SK-N-SH (cell line): Measurements from ENCODE around the gene ENTPD7. TPM values are rescaled to one million over a fixed set of nuclear protein-coding genes. Genes with fewer than 3 reads are reported as not detected.

Experiments
- CTCF ChIA-PET: fragments of 300-600, 350-600 bp; formaldehyde crosslinking; extraction: SDS; loops from one replicate; lab custom pipeline; 2021; lab: Yijun Ruan, JAX
- POLR2A ChIA-PET: fragments of 350-600 bp; sonication (Branson Sonifier 250); formaldehyde crosslinking; extraction: SDS; loops from one replicate; lab custom pipeline; 2020; ENCODE audit warnings: antibody characterized with exemption, inconsistent platforms; lab: Yijun Ruan, JAX
- DNase-seq: peaks from one replicate; pipeline ENCODE4 v3.0.0; 2012
- H2AFZ ChIP-seq: fragments of 200-600 bp; sonication (generic); 2 replicates; pipeline ENCODE4 v1.8.1; 2016; ENCODE audit warnings: antibody characterized with exemption, mild to moderate bottlenecking, low read depth
- H3F3A ChIP-seq: fragments of 200-600 bp; sonication (generic); replicated peaks from 2 replicates; pipeline ENCODE3; 2016; ENCODE audit warnings: antibody characterized with exemption, mild to moderate bottlenecking; ENCODE audit not compliant: insufficient read depth
- H3K27ac ChIP-seq, 2 experiments: fragments of 200-500 bp in 1 of 2; fragments of 200-600 bp in 1 of 2; sonication (Bioruptor generic) in 1 of 2; sonication (generic), shearing (Covaris generic) in 1 of 2; 2 replicates each; pipeline versions ENCODE4 v1.5.1 to v1.6.1; 2014 to 2016; ENCODE audit warnings: low read depth in 2 of 2, inconsistent platforms in 1 of 2, low read length in 1 of 2, mild to moderate bottlenecking in 1 of 2, mixed read lengths in 1 of 2
- H3K27me3 ChIP-seq: fragments of 200-600 bp; sonication (generic), shearing (Covaris generic); 2 replicates; pipeline ENCODE4 v1.6.1; 2016; ENCODE audit warnings: mixed run types; ENCODE audit not compliant: insufficient read depth
- H3K36me3 ChIP-seq, 2 experiments: fragments of 200-500 bp in 1 of 2; fragments of 200-600 bp in 1 of 2; sonication (Bioruptor generic) in 1 of 2; sonication (generic) in 1 of 2; replicated peaks in 1 of 2; 2 replicates each; pipeline versions ENCODE3 to v1.5.1; 2014 to 2016; ENCODE audit warnings: low read length in 1 of 2, mild to moderate bottlenecking in 1 of 2; ENCODE audit not compliant: insufficient read depth in 2 of 2, control insufficient read depth in 1 of 2
- H3K4me1 ChIP-seq, 2 experiments: fragments of 200-500 bp in 1 of 2; fragments of 200-600 bp in 1 of 2; sonication (Bioruptor generic) in 1 of 2; sonication (generic), shearing (Covaris generic) in 1 of 2; 2 replicates each; pipeline versions ENCODE4 v1.5.1 to v1.6.1; 2014 to 2016; ENCODE audit warnings: low read depth in 1 of 2, low read length in 1 of 2, mixed run types in 1 of 2; ENCODE audit not compliant: insufficient read depth in 2 of 2, control insufficient read depth in 1 of 2
- H3K4me2 ChIP-seq: fragments of 200-600 bp; sonication (generic), shearing (Covaris generic); 2 replicates; pipeline ENCODE4 v1.6.1; 2017; ENCODE audit warnings: mixed run types
- H3K4me3 ChIP-seq, 2 experiments: fragments of 200-500 bp in 1 of 2; fragments of 200-600 bp in 1 of 2; sonication (Bioruptor generic) in 1 of 2; sonication (generic), shearing (Covaris generic) in 1 of 2; 2 replicates each; pipeline versions ENCODE4 v1.5.1 to v1.8.1; 2014 to 2016; ENCODE audit warnings: low read depth in 2 of 2, inconsistent platforms in 1 of 2, low read length in 1 of 2, mild to moderate bottlenecking in 1 of 2, mixed read lengths in 1 of 2, moderate library complexity in 1 of 2
- H3K79me2 ChIP-seq: fragments of 200-600 bp; sonication (generic); 2 replicates; pipeline ENCODE4 v1.8.1; 2017; ENCODE audit warnings: mild to moderate bottlenecking; ENCODE audit not compliant: insufficient read depth
- H3K9ac ChIP-seq: fragments of 200-600 bp; sonication (generic); 2 replicates; pipeline ENCODE4 v1.6.1; 2017; ENCODE audit warnings: mixed run types
- H3K9me2 ChIP-seq: fragments of 200-600 bp; sonication (generic); 2 replicates; pipeline ENCODE4 v1.6.1; 2017; ENCODE audit warnings: mixed run types
- H3K9me3 ChIP-seq: fragments of 200-600 bp; sonication (generic); 2 replicates; pipeline ENCODE4 v1.6.1; 2017; ENCODE audit warnings: mixed run types, mild to moderate bottlenecking, moderate library complexity
- H4K20me1 ChIP-seq: fragments of 200-600 bp; sonication (generic); 2 replicates; pipeline ENCODE4 v1.6.1; 2017; ENCODE audit warnings: mild to moderate bottlenecking, mixed run types; ENCODE audit not compliant: insufficient read depth
- EZH2phosphoT487 ChIP-seq: fragments of 200-600 bp; sonication (generic); IDR thresholded peaks from 2 replicates; pipeline ENCODE4 v1.6.1; 2017; ENCODE audit warnings: low read depth, mixed run types, mild to moderate bottlenecking, antibody characterized with exemption, moderate library complexity, borderline replicate concordance
- FOSL2 ChIP-seq: IDR thresholded peaks from 2 replicates; pipeline ENCODE4 v1.4.0; 2012; ENCODE audit warnings: low read depth, mild to moderate bottlenecking, moderate library complexity, borderline replicate concordance
- GABPA ChIP-seq: IDR thresholded peaks from 2 replicates; pipeline ENCODE4 v1.4.0; 2012; ENCODE audit warnings: low read depth, mild to moderate bottlenecking
- GATA2 ChIP-seq: sonication (generic); formaldehyde crosslinking; IDR thresholded peaks from 2 replicates; pipeline ENCODE4 v1.5.0; 2020; ENCODE audit warnings: mild to moderate bottlenecking, missing genetic modification reagents
- NRF1 ChIP-seq: IDR thresholded peaks from 2 replicates; pipeline ENCODE4 v1.6.1; 2012; ENCODE audit warnings: low read depth, mild to moderate bottlenecking, low read length
- POLR2AphosphoS5 ChIP-seq: IDR thresholded peaks from 2 replicates; pipeline ENCODE4 v1.6.1; 2012; ENCODE audit warnings: low read depth, low read length
- RAD21 ChIP-seq: IDR thresholded peaks from 2 replicates; pipeline ENCODE4 v1.6.1; 2012; ENCODE audit warnings: mild to moderate bottlenecking, low read length
- RFX5 ChIP-seq: IDR thresholded peaks from 2 replicates; pipeline ENCODE4 v1.6.1; 2012; ENCODE audit warnings: mild to moderate bottlenecking, improper control_type of control experiment, low read length
- SIN3A ChIP-seq: IDR thresholded peaks from 2 replicates; pipeline ENCODE4 v1.6.1; 2012; ENCODE audit warnings: low read depth, mild to moderate bottlenecking, low read length, moderate library complexity, borderline replicate concordance
- WGBS: methylation state at CpG from one replicate; pipeline ENCODE4 v1.1.6; 2017; ENCODE audit warnings: low lambda C conversion rate; 5-methylcytosine and 5-hydroxymethylcytosine counted together
- polyA plus RNA-seq, 3 experiments: library from polyadenylated mRNA; depleted of rRNA; stranded (reverse); fragments of >200 nt; gene quantifications; 2 replicates each; pipeline ENCODE4 v1.2.3, GENCODE V29; 2012
- TF ChIP-seq, protein P1 (sequence below): fragments of 150-350 bp; IDR thresholded peaks from 2 replicates; pipeline ENCODE4 v1.6.1; 2017; ENCODE audit warnings: antibody characterized with exemption, low read length, low read depth, borderline replicate concordance
- TF ChIP-seq, protein P2 (sequence below): IDR thresholded peaks from 2 replicates; pipeline ENCODE4 v1.6.1; 2012; ENCODE audit warnings: mild to moderate bottlenecking, low read depth, low read length, moderate library complexity
- TF ChIP-seq, protein P3 (sequence below): IDR thresholded peaks from 2 replicates; pipeline ENCODE4 v1.4.0; 2012; ENCODE audit warnings: low read depth, borderline replicate concordance

The ENTPD7 gene
- polyA plus RNA-seq, 1 of the 3 experiments (the other 2 are of a cell fraction), result 3.9 TPM

DNA sequence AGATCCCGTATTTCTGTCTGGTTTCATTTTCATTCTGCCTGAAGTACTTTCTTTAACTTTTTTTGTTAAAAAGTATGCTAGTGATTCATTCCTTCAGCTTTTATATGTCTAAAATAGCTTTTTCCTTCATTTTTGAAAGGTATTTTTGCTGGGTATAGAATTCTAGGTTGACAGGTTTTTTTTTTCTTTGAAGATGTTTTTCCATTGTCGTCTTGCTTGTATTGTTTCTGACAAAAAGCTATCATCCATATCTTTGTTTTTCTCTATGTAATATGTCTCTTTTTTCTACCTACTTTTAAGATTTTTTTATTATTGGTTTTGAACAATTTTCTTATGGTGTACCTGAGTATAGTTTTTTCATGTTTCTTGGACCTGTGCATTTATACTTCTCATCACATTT, 81.0 kb downstream of the ENTPD7 start (continued):
- TF ChIP-seq, protein P1, sequence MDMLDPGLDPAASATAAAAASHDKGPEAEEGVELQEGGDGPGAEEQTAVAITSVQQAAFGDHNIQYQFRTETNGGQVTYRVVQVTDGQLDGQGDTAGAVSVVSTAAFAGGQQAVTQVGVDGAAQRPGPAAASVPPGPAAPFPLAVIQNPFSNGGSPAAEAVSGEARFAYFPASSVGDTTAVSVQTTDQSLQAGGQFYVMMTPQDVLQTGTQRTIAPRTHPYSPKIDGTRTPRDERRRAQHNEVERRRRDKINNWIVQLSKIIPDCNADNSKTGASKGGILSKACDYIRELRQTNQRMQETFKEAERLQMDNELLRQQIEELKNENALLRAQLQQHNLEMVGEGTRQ, result no peak
- TF ChIP-seq EZH2phosphoT487 (no peak), FOSL2 (no peak), SIN3A (no peak), RAD21 (no peak), GATA2 (CRISPR knock-in tag) (no peak), GABPA (no peak), POLR2AphosphoS5 (no peak)

DNA sequence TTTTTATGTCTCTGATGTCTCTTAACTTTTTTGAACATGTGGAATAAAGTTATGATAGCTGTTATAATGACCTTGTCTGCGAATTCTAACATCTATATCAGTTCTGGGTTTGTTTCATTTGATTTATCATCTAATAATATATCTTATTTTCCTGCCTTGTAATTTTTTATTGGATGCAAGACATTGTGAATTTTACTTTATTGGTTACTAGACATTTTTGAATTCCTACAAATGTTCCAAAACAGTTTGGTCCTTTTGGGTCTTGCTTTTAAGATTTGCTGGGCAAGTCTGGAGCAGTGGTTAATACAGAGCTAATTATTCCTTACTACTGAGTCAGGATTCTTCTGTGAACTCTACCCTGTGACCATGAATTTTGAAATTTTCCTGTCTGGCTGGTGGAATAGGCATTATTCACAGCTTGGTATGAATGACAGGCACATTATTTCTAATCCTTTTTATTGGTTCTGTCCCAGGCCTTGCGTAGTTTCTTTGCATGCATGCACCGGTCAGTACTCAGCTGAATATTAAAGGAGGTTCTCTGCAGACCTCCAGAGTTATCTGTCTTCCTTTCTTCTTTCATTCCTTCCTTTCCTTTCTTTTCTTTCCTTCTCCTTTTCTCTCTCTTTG, 81.7 kb downstream of the ENTPD7 start:
- peaks cover 22% of the 10 kb centered on the region for H3K9me3 ChIP-seq
- TF ChIP-seq, protein P2, sequence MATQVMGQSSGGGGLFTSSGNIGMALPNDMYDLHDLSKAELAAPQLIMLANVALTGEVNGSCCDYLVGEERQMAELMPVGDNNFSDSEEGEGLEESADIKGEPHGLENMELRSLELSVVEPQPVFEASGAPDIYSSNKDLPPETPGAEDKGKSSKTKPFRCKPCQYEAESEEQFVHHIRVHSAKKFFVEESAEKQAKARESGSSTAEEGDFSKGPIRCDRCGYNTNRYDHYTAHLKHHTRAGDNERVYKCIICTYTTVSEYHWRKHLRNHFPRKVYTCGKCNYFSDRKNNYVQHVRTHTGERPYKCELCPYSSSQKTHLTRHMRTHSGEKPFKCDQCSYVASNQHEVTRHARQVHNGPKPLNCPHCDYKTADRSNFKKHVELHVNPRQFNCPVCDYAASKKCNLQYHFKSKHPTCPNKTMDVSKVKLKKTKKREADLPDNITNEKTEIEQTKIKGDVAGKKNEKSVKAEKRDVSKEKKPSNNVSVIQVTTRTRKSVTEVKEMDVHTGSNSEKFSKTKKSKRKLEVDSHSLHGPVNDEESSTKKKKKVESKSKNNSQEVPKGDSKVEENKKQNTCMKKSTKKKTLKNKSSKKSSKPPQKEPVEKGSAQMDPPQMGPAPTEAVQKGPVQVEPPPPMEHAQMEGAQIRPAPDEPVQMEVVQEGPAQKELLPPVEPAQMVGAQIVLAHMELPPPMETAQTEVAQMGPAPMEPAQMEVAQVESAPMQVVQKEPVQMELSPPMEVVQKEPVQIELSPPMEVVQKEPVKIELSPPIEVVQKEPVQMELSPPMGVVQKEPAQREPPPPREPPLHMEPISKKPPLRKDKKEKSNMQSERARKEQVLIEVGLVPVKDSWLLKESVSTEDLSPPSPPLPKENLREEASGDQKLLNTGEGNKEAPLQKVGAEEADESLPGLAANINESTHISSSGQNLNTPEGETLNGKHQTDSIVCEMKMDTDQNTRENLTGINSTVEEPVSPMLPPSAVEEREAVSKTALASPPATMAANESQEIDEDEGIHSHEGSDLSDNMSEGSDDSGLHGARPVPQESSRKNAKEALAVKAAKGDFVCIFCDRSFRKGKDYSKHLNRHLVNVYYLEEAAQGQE, result no peak
- TF ChIP-seq, protein P3, sequence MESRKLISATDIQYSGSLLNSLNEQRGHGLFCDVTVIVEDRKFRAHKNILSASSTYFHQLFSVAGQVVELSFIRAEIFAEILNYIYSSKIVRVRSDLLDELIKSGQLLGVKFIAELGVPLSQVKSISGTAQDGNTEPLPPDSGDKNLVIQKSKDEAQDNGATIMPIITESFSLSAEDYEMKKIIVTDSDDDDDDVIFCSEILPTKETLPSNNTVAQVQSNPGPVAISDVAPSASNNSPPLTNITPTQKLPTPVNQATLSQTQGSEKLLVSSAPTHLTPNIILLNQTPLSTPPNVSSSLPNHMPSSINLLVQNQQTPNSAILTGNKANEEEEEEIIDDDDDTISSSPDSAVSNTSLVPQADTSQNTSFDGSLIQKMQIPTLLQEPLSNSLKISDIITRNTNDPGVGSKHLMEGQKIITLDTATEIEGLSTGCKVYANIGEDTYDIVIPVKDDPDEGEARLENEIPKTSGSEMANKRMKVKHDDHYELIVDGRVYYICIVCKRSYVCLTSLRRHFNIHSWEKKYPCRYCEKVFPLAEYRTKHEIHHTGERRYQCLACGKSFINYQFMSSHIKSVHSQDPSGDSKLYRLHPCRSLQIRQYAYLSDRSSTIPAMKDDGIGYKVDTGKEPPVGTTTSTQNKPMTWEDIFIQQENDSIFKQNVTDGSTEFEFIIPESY, result no peak
- no peak for TF ChIP-seq NRF1
- TF ChIP-seq SIN3A, result no peak
- TF ChIP-seq RFX5, result no peak
- POLR2A ChIA-PET, result no interaction called here
- no peaks in the 10 kb centered on the region for H4K20me1 ChIP-seq
- DNase-seq, result no peak
- peaks cover 69 to 100% of the 10 kb centered on the region in 2 experiments for H3K36me3 ChIP-seq
- H3K4me1 ChIP-seq, result no peaks in the 10 kb centered on the region
- no peak overlapping the region for H2AFZ ChIP-seq
- peaks cover 5% of the 10 kb centered on the region for H3F3A ChIP-seq
- CTCF ChIA-PET, result interaction anchor here (1.0 kb wide), 1 partner anchor 105 kb away, joined by 7 read pairs; no protein-coding TSS in a partner anchor
- H3K9me2 ChIP-seq, result no peaks in the 10 kb centered on the region
- H3K4me2 ChIP-seq, result no peak overlapping the region
- H3K27me3 ChIP-seq, result no peaks in the 10 kb centered on the region
- H3K4me3 ChIP-seq, result no peak overlapping the region
- H3K9ac ChIP-seq, result no peak overlapping the region
- no peak overlapping the region for H3K27ac ChIP-seq
- 87% methylated on average over 3 of the region's 3 CpGs for WGBS
- peaks cover 10% of the 10 kb centered on the region; the same call in 1 of the 2 replicates for H3K79me2 ChIP-seq
